ENCODE data around the gene NDUFV3.
"Not testable (repeated sequence)": the region's sequence is repeated elsewhere in the genome, so short reads cannot be mapped to it uniquely, and the experiment has no call there.

The NDUFV3 gene

GRCh38 chr21:42937034-42937940 lies 44.2 kb downstream of the NDUFV3 start:
- DNase-seq = not testable (repeated sequence)

- DNase-seq = no peak
Measured at GRCh38 chr21:42937960-42938605, 45.0 kb downstream of the NDUFV3 start.

GRCh38 chr21:42938606-42938995 lies 45.5 kb downstream of the NDUFV3 start:
- DNase-seq = not testable (repeated sequence)

GRCh38 chr21:42939582-42940413 lies 46.7 kb downstream of the NDUFV3 start:
- no peak for DNase-seq

GRCh38 chr21:42941696-42942085 lies 48.6 kb downstream of the NDUFV3 start:
- no peak for DNase-seq

GRCh38 chr21:42942244-42942643 lies 49.1 kb downstream of the NDUFV3 start:
- DNase-seq = no peak

GRCh38 chr21:42949094-42949755 lies 56.1 kb downstream of the NDUFV3 start:
- not testable (repeated sequence) for DNase-seq

- DNase-seq = not testable (repeated sequence)
Measured at GRCh38 chr21:42951193-42951592, 58.1 kb downstream of the NDUFV3 start.

- no peak for DNase-seq
Measured at GRCh38 chr21:42956824-42957630, 63.9 kb downstream of the NDUFV3 start.

- DNase-seq = not testable (repeated sequence)
Measured at GRCh38 chr21:42958122-42958521, 65.0 kb downstream of the NDUFV3 start.

- no peak for DNase-seq
Measured at GRCh38 chr21:42959728-42960127, 66.6 kb downstream of the NDUFV3 start.

- DNase-seq = no peak
Measured at GRCh38 chr21:42962380-42963007, 69.4 kb downstream of the NDUFV3 start.

Measured in central memory CD4-positive, alpha-beta T cell (primary cell).